CD4-positive, alpha-beta T cell treated with Interleukin-4 for 1 hour (primary cell): ENCODE results near the gene RRH.
"Not testable (repeated sequence)": the region's sequence is repeated elsewhere in the genome, so short reads cannot be mapped to it uniquely, and the experiment has no call there.

Experiments used
- DNase-seq, 2 donors: peaks; one replicate each; pipeline ENCODE4 v3.0.0-alpha.2; 2020 to 2022

The RRH gene, protein sequence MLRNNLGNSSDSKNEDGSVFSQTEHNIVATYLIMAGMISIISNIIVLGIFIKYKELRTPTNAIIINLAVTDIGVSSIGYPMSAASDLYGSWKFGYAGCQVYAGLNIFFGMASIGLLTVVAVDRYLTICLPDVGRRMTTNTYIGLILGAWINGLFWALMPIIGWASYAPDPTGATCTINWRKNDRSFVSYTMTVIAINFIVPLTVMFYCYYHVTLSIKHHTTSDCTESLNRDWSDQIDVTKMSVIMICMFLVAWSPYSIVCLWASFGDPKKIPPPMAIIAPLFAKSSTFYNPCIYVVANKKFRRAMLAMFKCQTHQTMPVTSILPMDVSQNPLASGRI

GRCh38 chr4:109827672-109828071 lies at the start of gene RRH:
Gene RRH, plus strand, starts transcription at chr4:109827972. Its CDS starts 56 bp downstream, at chr4:109828028.
- no peak for DNase-seq

DNA sequence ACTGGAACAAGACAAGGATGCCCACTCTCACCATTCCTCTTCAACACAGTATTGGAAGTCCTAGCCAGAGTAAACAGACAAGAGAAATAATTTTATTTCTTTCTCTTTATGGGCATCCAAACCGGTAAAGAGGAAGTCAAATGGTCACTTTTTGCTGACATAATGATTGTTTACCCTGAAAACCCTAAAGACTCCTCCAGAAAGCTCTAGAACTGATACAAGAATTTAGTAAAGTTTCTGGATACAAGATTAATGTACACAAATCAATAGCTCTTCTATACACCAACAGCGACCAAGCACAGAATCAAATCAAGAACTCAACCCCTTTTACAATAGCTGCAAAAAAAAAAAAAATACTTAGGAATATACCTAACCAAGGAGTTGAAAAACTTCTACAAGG lies 45.7 kb upstream of the RRH start:
- DNase-seq: not testable (repeated sequence)

- DNase-seq: no peak
Observed at GRCh38 chr4:109786846-109787245, 40.9 kb upstream of the RRH start.

DNA sequence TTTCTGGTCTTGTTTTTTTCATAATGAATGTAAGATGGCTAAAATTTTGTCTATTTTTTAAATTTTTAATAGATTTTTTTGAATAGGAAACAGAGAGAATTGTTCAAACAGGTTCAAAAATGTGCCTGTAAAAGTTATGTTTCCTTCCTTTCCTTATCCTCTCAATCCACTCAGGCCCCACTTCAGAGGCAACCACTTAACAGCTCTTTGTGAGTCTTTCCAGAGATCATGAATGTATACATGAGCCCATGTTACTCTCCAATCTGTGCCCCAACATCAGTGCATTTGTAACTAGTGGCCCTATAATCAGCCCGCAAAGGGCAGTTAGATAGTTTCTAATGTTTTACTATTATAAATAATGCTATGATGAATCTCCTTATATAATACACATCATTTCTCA lies 40.0 kb upstream of the RRH start:
- no peak for DNase-seq

GRCh38 chr4:109795059-109795458 lies 32.7 kb upstream of the RRH start:
- no peak for DNase-seq

GRCh38 chr4:109798866-109799265 lies 28.9 kb upstream of the RRH start:
- no peak for DNase-seq

DNA sequence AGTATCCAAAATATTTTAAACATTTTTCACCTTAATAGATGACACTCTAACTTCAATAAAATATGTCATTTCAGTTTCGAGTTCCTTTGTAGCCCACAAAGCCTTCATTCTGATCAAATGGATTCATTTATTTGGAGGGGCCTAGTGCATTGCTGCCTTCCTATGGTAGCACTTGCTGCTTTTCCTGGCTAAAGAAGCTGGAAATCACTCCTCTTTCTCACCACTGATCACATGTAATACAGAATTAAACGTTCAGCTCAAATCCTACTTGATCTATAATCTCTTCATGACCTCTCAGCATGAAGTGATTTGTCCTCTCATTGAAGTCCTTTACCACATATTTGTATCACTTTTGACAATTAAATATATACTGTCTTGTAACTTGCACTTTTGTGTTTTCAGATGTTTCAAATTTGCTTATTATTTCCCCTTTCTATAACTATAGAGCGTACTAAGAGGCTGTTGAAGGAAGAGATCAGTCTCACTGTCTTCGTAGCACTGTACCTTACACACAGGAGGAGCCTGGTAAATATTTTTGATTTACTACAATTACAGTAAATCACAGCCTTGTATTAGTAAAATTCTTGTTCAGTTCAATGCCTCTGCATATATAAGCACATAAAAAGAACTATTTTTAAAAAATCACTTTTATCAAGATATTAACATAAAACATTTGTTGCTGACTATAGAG lies 26.5 kb upstream of the RRH start:
- DNase-seq: no peak

- DNase-seq: no peak
Observed at GRCh38 chr4:109801895-109802319, 25.9 kb upstream of the RRH start, which contains the start of gene CFI. Gene CFI, minus strand, starts transcription at chr4:109801999. Its CDS starts 28 bp downstream, at chr4:109801971.

GRCh38 chr4:109803924-109804571 lies 23.7 kb upstream of the RRH start:
- DNase-seq: peak in 1 of 2 donors; percentile 43

DNA sequence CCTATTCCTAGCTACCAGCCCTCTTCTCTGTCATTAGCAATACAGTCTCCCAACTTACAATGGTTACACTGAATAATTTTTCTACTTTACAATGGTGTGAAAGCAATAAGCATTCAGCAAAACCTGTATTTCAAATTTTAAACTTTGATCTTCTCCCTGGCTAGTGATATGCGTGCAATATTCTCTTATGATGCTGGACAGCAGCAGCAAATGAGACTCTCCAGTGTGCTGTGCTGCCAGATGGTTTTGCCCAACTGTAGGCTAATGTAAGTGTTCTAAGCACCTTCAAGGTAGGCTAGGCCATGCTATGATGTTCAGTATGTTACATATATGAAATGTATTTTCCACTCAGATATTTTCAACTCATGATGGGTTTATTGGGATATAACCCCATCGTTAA lies 18.1 kb upstream of the RRH start:
- no peak for DNase-seq

DNA sequence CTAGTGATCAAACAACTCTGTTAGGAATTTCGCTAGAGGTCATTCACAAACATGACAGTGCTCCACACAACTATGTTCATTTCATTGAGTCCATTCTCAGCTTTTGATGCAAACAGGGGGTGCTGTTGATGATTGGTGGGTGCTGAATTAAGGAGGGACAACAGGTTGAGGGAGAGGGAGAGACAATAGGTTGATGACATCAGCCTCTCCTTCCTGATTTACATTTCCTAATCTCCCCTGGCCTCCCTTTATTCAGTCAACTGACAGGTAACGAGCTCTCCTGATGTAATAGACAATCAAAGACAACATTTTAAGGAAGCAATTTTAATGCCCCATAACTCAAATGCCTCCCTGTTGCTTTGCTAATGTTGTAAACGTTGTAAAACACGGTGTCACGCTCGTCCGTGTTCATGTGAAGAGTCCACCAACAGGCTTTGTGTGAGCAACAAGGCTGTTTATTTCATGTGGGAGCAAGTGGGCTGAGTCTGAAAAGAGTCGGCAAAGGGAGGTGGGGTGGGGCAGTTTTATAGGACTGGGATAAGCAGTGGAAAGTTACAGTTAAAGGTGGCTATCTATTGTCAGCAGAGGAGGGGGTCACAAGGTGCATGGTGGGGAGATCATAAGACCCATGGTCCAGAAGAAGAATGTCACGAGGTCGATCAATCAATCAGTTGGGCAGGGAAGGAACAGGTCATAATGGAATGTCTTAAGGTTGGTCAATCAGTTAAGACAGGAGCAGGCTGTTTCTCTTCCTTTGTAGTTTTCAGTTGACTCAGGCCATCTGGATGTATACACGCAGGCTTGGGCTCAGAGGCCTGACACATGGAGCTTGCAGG lies 17.0 kb upstream of the RRH start:
- DNase-seq: no peak

DNA sequence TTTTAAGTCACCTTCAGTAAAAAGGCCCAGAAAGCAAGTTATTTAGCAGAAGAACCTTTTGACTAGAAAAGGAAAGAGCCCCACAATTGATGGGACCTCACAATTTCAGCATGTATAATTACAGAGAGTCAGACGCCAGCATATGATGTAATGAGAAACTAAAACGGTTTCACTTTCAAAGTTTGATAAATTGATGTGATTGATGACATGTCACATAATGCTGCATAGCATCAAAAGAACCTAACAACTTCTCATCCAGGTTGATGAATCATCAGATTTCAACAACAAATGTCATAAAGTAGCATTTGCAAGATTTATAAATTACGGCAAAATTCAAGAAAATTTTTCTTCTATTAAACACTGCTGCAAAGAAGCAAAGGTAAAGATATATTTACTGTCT lies 16.1 kb upstream of the RRH start:
- DNase-seq: no peak

GRCh38 chr4:109815151-109816081 lies 12.4 kb upstream of the RRH start, which contains the start of gene GAR1:
Gene GAR1, plus strand, starts transcription at chr4:109815762. Its CDS starts 403 bp downstream, at chr4:109816165.
- DNase-seq: peak; percentile 89 to 90

- peak; percentile 27 to 56 for DNase-seq
Observed at GRCh38 chr4:109816082-109816442, 11.7 kb upstream of the RRH start.

DNA sequence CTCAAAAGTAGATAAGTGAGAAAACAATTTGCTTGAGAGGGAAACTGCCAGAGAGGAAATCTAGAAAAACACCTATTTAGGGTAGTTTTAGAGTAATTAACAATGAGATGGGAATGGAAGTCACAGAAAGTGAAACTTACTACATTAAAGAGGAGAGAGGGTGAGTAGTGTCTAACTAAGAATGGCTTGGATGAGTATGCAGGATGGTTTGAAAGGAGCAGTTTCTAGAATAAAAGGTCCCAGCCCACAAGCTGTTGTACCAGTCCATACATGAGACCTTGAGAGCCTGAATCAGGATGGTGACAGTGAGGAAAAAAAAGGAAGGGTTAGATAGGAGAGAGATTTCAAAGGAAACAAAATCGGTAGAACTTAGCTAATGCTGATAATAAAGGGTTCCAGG lies 10.9 kb upstream of the RRH start:
- no peak for DNase-seq

GRCh38 chr4:109818268-109818667 lies 9.5 kb upstream of the RRH start:
- no peak for DNase-seq

DNA sequence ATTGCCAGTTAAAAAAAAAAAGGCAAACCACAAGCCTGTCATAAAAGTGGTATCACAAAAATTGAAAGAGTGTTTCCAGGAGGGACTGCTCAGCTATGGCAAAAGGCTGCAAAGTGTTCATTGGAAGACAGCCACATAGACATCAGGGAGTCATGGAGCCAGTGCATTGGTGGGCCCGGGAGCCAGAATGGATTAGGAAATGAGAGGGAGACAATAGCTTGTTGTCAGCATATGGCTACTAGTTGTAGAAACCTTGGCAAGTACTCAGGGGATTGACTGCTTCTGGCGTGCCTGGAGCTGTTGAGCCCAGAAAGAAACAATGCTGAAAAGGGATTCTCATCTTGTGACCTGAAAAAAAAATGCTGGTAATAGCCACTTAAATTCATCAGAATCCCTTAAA lies 7.2 kb upstream of the RRH start:
- DNase-seq: no peak

- DNase-seq: no peak
Observed at GRCh38 chr4:109821185-109821584, 6.6 kb upstream of the RRH start.

DNA sequence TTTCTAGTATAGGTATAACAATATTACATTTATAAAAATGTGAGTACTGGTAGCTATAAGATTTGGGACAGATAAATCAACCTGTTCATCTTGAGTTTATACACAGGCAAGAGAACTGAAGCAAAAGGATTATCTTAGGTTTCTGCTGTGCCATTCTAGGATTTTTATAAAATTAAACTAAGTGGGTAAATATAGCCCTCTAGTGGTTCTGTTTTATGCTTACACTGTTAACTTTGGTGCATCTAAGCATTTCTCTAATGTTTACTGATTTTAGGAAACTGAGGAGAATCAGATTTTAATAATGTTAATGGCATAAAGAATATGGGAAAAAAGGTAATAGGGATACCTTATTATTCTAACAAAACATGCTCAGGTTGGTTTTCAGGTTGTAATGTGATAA lies 1.1 kb upstream of the RRH start:
- DNase-seq: peak in 1 of 2 donors; percentile 52

DNA sequence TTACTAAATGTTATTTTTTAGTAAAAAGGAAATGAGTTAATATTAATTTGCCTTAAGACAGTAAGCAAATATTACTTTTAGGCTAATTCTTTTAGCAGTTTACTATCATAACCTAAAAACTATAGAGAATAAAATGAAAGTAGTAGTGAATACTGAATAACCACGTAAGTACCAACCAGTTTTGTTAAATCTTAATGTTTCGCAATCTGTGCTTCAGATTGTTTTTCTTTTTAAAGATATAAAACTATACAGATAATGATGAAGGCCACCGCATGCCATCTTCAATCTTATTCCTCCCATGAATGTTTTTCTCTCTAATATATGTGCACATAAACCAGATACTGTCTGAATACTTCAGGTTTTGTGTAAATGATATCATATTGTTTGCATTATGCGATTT lies 6.0 kb downstream of the RRH start:
- DNase-seq: no peak

DNA sequence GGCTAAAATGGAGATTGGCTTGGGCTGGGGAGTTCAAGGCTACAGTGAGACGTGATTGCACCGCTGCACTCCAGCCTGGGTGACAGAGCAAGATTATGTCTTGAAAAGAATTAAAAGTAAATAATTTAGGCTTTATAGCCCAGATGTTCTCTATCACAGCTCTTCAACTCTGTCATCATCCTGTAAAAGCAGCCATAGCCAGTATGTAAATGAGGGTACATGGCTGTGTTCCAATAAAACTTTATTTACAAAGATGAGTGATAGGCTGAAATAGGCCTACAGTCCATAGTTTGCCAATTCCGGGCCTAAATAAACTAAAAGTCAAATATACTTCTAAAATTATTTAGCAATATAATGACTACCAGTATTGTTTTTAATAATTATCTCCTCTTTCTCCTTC lies 9.2 kb downstream of the RRH start:
- DNase-seq: no peak
